SU-DHL-6 (cell line): ENCODE results near the gene OMP.
"Not testable (repeated sequence)": the region's sequence is repeated elsewhere in the genome, so short reads cannot be mapped to it uniquely, and the experiment has no call there.

Experiments used
- H2AFZ ChIP-seq: fragments of 200-600 bp; sonication (generic); 2 replicates; pipeline ENCODE4 v1.6.1; 2014; ENCODE audit warnings: low read depth, mild to moderate bottlenecking, moderate library complexity, mixed read lengths, antibody characterized with exemption, low read length; ENCODE audit not compliant: severe bottlenecking
- H3F3A ChIP-seq: fragments of 200-600 bp; shearing (Covaris generic); 2 replicates; pipeline ENCODE4 v1.6.0; 2016; ENCODE audit warnings: antibody characterized with exemption, mild to moderate bottlenecking; ENCODE audit not compliant: insufficient read depth
- H3K27ac ChIP-seq: fragments of 200-600 bp; sonication (generic); 2 replicates; pipeline ENCODE4 v1.5.1; 2016; ENCODE audit warnings: low read depth, mild to moderate bottlenecking, low read length, moderate library complexity, mixed read lengths
- H3K27me3 ChIP-seq: fragments of 200-600 bp; sonication (generic), shearing (Covaris generic); 2 replicates; pipeline ENCODE4 v1.6.0; 2014; ENCODE audit warnings: mild to moderate bottlenecking, low read length
- H3K36me3 ChIP-seq: fragments of 200-600 bp; sonication (generic); 2 replicates; pipeline ENCODE4 v1.6.1; 2014; ENCODE audit warnings: mild to moderate bottlenecking, low read length, mixed read lengths
- H3K4me2 ChIP-seq: fragments of 300-600, 200-600 bp; shearing (Covaris generic), sonication (generic); 2 replicates; pipeline ENCODE4 v1.6.0; 2014; ENCODE audit warnings: low read length, low read depth, mild to moderate bottlenecking; ENCODE audit not compliant: poor library complexity, severe bottlenecking
- H3K4me3 ChIP-seq: fragments of 200-600 bp; sonication (generic); 2 replicates; pipeline ENCODE4 v1.5.1; 2014; ENCODE audit warnings: antibody characterized with exemption, low read length, mild to moderate bottlenecking, mixed read lengths; ENCODE audit not compliant: insufficient read depth, poor library complexity, severe bottlenecking
- H3K79me2 ChIP-seq: fragments of 200-600 bp; sonication (generic); 2 replicates; pipeline ENCODE4 v1.6.1; 2014; ENCODE audit warnings: mild to moderate bottlenecking, low read length, moderate library complexity; ENCODE audit not compliant: insufficient read depth
- H3K9ac ChIP-seq: fragments of 200-600 bp; sonication (generic); 2 replicates; pipeline ENCODE4 v1.7.0; 2014; ENCODE audit warnings: mild to moderate bottlenecking, low read length
- H3K9me2 ChIP-seq: fragments of 200-600 bp; sonication (generic); replicated peaks from 2 replicates; pipeline ENCODE4 v1.6.1; 2014; ENCODE audit warnings: low read length; ENCODE audit not compliant: insufficient read depth
- H3K9me3 ChIP-seq: fragments of 200-600 bp; sonication (generic); 2 replicates; pipeline ENCODE4 v1.6.1; 2014; ENCODE audit warnings: low read length, mixed read lengths; ENCODE audit not compliant: insufficient read depth
- H4K20me1 ChIP-seq: fragments of 200-600 bp; sonication (generic); 2 replicates; pipeline ENCODE4 v1.6.1; 2014; ENCODE audit warnings: low read depth, mild to moderate bottlenecking, antibody characterized with exemption, low read length, moderate library complexity, mixed read lengths
- CTCF ChIP-seq: fragments of 200-600 bp; sonication (generic); IDR thresholded peaks from one replicate; pipeline ENCODE4 v1.5.1; 2017; ENCODE audit warnings: antibody characterized with exemption, mild to moderate bottlenecking, low read length, moderate library complexity; ENCODE audit not compliant: insufficient read depth, poor library complexity, severe bottlenecking
- EZH2phosphoT487 ChIP-seq: fragments of 200-600 bp; sonication (generic), shearing (Covaris generic); conservative IDR thresholded peaks from 2 replicates; pipeline ENCODE4 v1.6.1; 2018; ENCODE audit warnings: mild to moderate bottlenecking, antibody characterized with exemption, low read length, moderate library complexity, mixed read lengths

The OMP gene

GRCh38 chr11:77094841-77095365, 7.7 kb upstream of the OMP start:
- Histone ChIP-seq H3K9me2 (no peaks in the 10 kb centered on the region), H3K27me3 (no peaks in the 10 kb centered on the region), H3K9ac (no peak overlapping the region), H4K20me1 (no peaks in the 10 kb centered on the region), H3K4me3 (no peak overlapping the region), H3K9me3 (no peaks in the 10 kb centered on the region), H2AFZ (no peak overlapping the region), H3K79me2 (no peaks in the 10 kb centered on the region), H3K36me3 (no peaks in the 10 kb centered on the region), H3F3A (no peaks in the 10 kb centered on the region), H3K4me2 (no peak overlapping the region), H3K27ac (no peak overlapping the region)
- TF ChIP-seq CTCF (no peak), EZH2phosphoT487 (no peak)

DNA sequence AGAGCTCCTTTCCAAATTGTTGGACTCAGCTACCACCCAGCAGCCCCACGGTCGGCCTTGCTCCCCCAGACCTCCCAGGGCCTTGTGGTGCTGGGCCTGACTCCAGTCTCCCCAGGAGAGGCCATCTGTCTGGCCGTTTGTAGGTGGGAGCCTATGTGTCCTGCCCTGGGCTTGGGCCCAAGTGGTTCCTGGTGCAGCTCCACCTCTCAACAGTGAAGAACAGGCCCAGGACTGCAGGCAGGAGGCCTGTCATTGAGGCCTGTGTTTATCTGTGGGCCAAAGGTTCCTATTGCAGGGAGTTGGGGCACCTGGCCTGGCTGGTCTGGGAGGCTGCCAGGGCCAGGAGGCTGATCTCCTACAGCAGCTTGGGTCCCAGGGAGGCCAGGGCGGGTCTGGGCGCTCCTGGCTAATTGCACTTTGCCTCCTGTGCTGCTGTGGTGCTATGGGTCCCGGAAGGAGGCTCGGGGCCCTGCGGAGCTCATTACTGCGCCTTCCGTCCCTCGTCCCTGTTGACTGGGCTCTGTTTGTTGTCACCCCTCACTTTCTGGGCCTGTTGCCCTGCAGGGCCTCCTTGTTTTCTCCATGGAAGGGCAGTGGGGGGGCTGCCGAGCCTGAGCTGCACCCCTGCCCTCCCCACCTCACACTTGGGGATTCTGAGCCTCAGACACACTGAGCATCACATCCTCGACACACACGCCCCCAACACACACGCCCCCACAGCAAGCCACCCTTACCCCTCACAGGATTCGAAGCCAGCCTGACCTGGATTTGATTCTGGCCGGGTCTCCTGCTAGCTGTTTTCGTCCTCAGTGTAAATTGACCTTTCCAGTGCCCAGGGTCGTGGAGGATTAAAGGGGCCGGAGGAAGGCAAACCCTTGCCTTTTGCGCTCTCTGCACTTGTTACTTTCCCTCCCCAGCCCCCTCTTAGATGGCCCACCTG, 6.8 kb upstream of the OMP start:
- Histone ChIP-seq H3K27ac (no peak overlapping the region), H3F3A (no peaks in the 10 kb centered on the region), H3K36me3 (no peaks in the 10 kb centered on the region), H4K20me1 (no peaks in the 10 kb centered on the region), H3K4me3 (no peak overlapping the region), H3K79me2 (no peaks in the 10 kb centered on the region), H3K9ac (no peak overlapping the region), H3K9me3 (no peaks in the 10 kb centered on the region), H3K9me2 (no peaks in the 10 kb centered on the region), H2AFZ (no peak overlapping the region), H3K27me3 (no peaks in the 10 kb centered on the region), H3K4me2 (no peak overlapping the region)
- TF ChIP-seq CTCF (no peak), EZH2phosphoT487 (no peak)

DNA sequence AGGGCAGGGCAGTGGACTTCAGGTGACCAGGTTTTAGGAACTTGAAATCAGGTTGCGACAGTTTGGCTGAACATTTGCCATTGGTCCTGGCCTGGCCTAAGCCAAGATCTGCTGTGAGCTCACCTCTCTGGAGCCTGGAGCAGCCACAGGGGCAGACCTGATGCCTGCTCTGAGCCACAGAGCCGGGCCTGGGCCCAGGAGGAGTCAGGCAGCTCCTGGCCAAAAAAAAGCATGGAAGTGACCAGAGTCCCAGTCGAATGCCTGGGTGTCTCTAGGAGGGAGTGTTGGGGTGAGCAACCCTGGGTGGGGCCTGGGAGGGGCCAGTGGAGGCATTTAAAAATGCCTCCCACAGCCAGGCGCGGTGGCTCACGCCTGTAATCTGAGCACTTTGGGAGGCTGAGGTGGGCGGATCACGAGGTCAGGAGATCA, 6.0 kb upstream of the OMP start:
- no peaks in the 10 kb centered on the region for H3K27me3 ChIP-seq
- no peak overlapping the region for H3K4me2 ChIP-seq
- no peak overlapping the region for H3K9ac ChIP-seq
- TF ChIP-seq CTCF, result no peak
- no peak for TF ChIP-seq EZH2phosphoT487
- no peak overlapping the region for H3K27ac ChIP-seq
- H3K4me3 ChIP-seq, result no peak overlapping the region
- no peaks in the 10 kb centered on the region for H4K20me1 ChIP-seq
- H3K79me2 ChIP-seq, result no peaks in the 10 kb centered on the region
- H3K9me2 ChIP-seq, result no peaks in the 10 kb centered on the region
- H3K36me3 ChIP-seq, result no peaks in the 10 kb centered on the region
- H3F3A ChIP-seq, result no peaks in the 10 kb centered on the region
- H2AFZ ChIP-seq, result no peak overlapping the region
- no peaks in the 10 kb centered on the region for H3K9me3 ChIP-seq

DNA sequence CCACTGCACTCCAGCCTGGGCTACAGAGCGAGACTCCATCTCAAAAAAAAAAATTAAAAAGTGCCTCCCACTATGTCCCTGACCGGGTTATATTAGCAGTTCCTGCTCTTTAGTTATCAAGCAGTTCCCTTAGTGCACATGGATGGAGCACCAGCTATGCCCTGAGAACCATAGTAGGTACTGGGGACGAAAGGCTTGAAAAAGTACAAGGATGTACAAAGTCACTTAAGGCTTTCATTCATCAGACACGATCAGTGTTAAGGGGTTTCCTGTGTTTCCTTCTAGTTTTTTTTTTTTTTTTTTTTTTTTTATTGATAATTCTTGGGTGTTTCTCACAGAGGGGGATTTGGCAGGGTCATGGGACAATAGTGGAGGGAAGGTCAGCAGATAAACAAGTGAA, 5.5 kb upstream of the OMP start:
- not testable (repeated sequence) for H3K27ac ChIP-seq, H3K9me3 ChIP-seq, H3F3A ChIP-seq, H3K27me3 ChIP-seq, H3K36me3 ChIP-seq, H3K9me2 ChIP-seq, H3K4me3 ChIP-seq, H4K20me1 ChIP-seq, H2AFZ ChIP-seq, H3K79me2 ChIP-seq, H3K9ac ChIP-seq, H3K4me2 ChIP-seq
